H1 (cell line): ENCODE results near the gene LENG1. TPM values are rescaled to one million over a fixed set of nuclear protein-coding genes. Genes with fewer than 3 reads are reported as not detected.

Experiments used
- CTCF ChIA-PET: fragments of 300-600 bp; sonication (Branson Sonifier 250); formaldehyde crosslinking; loops from one replicate; lab custom pipeline; 2021; ENCODE audit not compliant: partially characterized antibody; lab: Charles Lee
- POLR2A ChIA-PET: fragments of 300-600 bp; sonication (Branson Sonifier 250); formaldehyde crosslinking; loops from one replicate; lab custom pipeline; 2021; ENCODE audit warnings: inconsistent platforms; ENCODE audit not compliant: partially characterized antibody; lab: Charles Lee
- DNase-seq, 2 experiments: peaks; one replicate each; pipeline versions ENCODE4 v3.0.0 to v3.0.0-alpha.2; 2010 to 2022; ENCODE audit warnings: low spot score in 2 of 2, low read depth in 1 of 2, mixed read lengths in 1 of 2
- FAIRE-seq: peaks from 2 replicates; lab custom pipeline; 2011; peaks lifted over from hg19 to GRCh38; lab: Jason Lieb, UNC
- H2AFZ ChIP-seq: 2 replicates; pipeline ENCODE4 v1.8.1; 2012; ENCODE audit warnings: low read length, inconsistent platforms
- H2AK5ac ChIP-seq: 2 replicates; pipeline ENCODE4 v1.6.1; 2013; ENCODE audit warnings: low read depth, low read length
- H2BK120ac ChIP-seq: replicated peaks from 2 replicates; pipeline ENCODE3; 2013; ENCODE audit warnings: low read depth, low read length, inconsistent platforms
- H2BK12ac ChIP-seq: 2 replicates; pipeline ENCODE4 v1.6.1; 2013; ENCODE audit warnings: low read depth, low read length
- H2BK15ac ChIP-seq: 2 replicates; pipeline ENCODE4 v1.6.1; 2013; ENCODE audit warnings: low read length
- H2BK20ac ChIP-seq: 2 replicates; pipeline ENCODE4 v1.6.1; 2013; ENCODE audit warnings: low read length
- H2BK5ac ChIP-seq: 2 replicates; pipeline ENCODE4 v1.6.1; 2013; ENCODE audit warnings: low read depth, low read length
- H3K14ac ChIP-seq: 2 replicates; pipeline ENCODE4 v1.6.1; 2013; ENCODE audit warnings: inconsistent platforms; ENCODE audit not compliant: insufficient read length
- H3K18ac ChIP-seq: 2 replicates; pipeline ENCODE4 v1.6.1; 2013; ENCODE audit warnings: low read length; ENCODE audit errors: extremely low read depth
- H3K23ac ChIP-seq: 2 replicates; pipeline ENCODE4 v1.6.1; 2013; ENCODE audit warnings: inconsistent platforms; ENCODE audit not compliant: insufficient read length
- H3K23me2 ChIP-seq: 2 replicates; pipeline ENCODE4 v1.6.1; 2013; ENCODE audit warnings: low read depth, low read length
- H3K27ac ChIP-seq: 2 replicates; pipeline ENCODE4 v1.6.1; 2011; ENCODE audit warnings: low read depth, low read length, inconsistent platforms
- H3K27me3 ChIP-seq, 4 experiments: replicated peaks in 1 of 4; 1 replicate in 1 of 4; 2 replicates in 3 of 4; pipeline versions ENCODE4 v1.6.1 to v1.8.1; 2011 to 2013; ENCODE audit warnings: low read length in 3 of 4, mild to moderate bottlenecking in 3 of 4, inconsistent platforms in 2 of 4, mixed read lengths in 2 of 4, moderate library complexity in 1 of 4; ENCODE audit not compliant: control insufficient read depth in 3 of 4, insufficient read depth in 3 of 4; ENCODE audit errors: extremely low read depth in 1 of 4
- H3K36me3 ChIP-seq, 4 experiments: 2 replicates each; pipeline versions ENCODE4 v1.6.1 to v1.8.1; 2011 to 2013; ENCODE audit warnings: mild to moderate bottlenecking in 4 of 4, low read length in 3 of 4, moderate library complexity in 2 of 4, control low read depth in 1 of 4, inconsistent platforms in 1 of 4; ENCODE audit not compliant: insufficient read depth in 4 of 4, control insufficient read depth in 2 of 4
- H3K4ac ChIP-seq: replicated peaks from 2 replicates; pipeline ENCODE3; 2013; ENCODE audit warnings: low read length, low read depth, mixed read lengths, inconsistent platforms; ENCODE audit not compliant: insufficient read length
- H3K4me1 ChIP-seq, 4 experiments: replicated peaks in 1 of 4; 1 replicate in 1 of 4; 2 replicates in 3 of 4; pipeline versions ENCODE4 v1.6.1 to v1.8.1; 2011 to 2013; ENCODE audit warnings: low read length in 3 of 4, inconsistent platforms in 2 of 4, mixed read lengths in 1 of 4; ENCODE audit not compliant: insufficient read depth in 4 of 4, control insufficient read depth in 3 of 4
- H3K4me2 ChIP-seq, 2 experiments: 2 replicates each; pipeline versions ENCODE4 v1.6.1 to v1.8.1; 2011 to 2013; ENCODE audit warnings: low read depth in 2 of 2, low read length in 2 of 2, control low read depth in 1 of 2, inconsistent platforms in 1 of 2, mild to moderate bottlenecking in 1 of 2; ENCODE audit not compliant: insufficient read depth in 1 of 2
- H3K4me3 ChIP-seq, 4 experiments: fragments of 200-600, 300-600 bp in 1 of 4; sonication (generic), shearing (Covaris generic), sonication (Bioruptor Twin) in 1 of 4; 2 replicates each; pipeline versions ENCODE4 v1.5.1 to v1.8.1; 2011 to 2016; ENCODE audit warnings: low read length in 4 of 4, low read depth in 3 of 4, control low read depth in 2 of 4, inconsistent platforms in 2 of 4, mild to moderate bottlenecking in 2 of 4, mixed read lengths in 1 of 4, moderate library complexity in 1 of 4; ENCODE audit not compliant: insufficient read depth in 2 of 4; ENCODE audit errors: extremely low read depth in 1 of 4
- H3K56ac ChIP-seq: replicated peaks from 2 replicates; pipeline ENCODE3; 2013; ENCODE audit warnings: low read depth, mild to moderate bottlenecking, mixed read lengths, low read length, inconsistent platforms; ENCODE audit not compliant: insufficient read length
- H3K79me1 ChIP-seq: 2 replicates; pipeline ENCODE4 v1.6.1; 2013; ENCODE audit warnings: low read depth, low read length, control low read depth
- H3K79me2 ChIP-seq, 2 experiments: 2 replicates each; pipeline versions ENCODE4 v1.6.1 to v1.8.1; 2012 to 2013; ENCODE audit warnings: low read length in 2 of 2, mild to moderate bottlenecking in 2 of 2, inconsistent platforms in 1 of 2; ENCODE audit not compliant: insufficient read depth in 2 of 2, control insufficient read depth in 1 of 2
- H3K9ac ChIP-seq, 4 experiments: replicated peaks in 1 of 4; 1 replicate in 1 of 4; 2 replicates in 3 of 4; pipeline versions ENCODE4 v1.6.1 to v1.8.1; 2011 to 2013; ENCODE audit warnings: low read depth in 3 of 4, low read length in 3 of 4, control low read depth in 2 of 4, mild to moderate bottlenecking in 2 of 4, moderate library complexity in 2 of 4, inconsistent platforms in 1 of 4; ENCODE audit errors: extremely low read depth in 1 of 4
- H3K9me3 ChIP-seq, 2 experiments: 2 replicates each; pipeline versions ENCODE4 v1.6.1 to v1.8.1; 2012 to 2013; ENCODE audit warnings: mild to moderate bottlenecking in 2 of 2, moderate library complexity in 2 of 2, control low read depth in 1 of 2, inconsistent platforms in 1 of 2, low read depth in 1 of 2, low read length in 1 of 2, mixed read lengths in 1 of 2; ENCODE audit not compliant: insufficient read depth in 2 of 2
- H4K20me1 ChIP-seq, 2 experiments: replicated peaks in 1 of 2; 2 replicates each; pipeline versions ENCODE3 to v1.8.1; 2011 to 2013; ENCODE audit warnings: inconsistent platforms in 2 of 2, low read length in 2 of 2, mild to moderate bottlenecking in 1 of 2; ENCODE audit not compliant: insufficient read depth in 2 of 2, control insufficient read depth in 1 of 2
- H4K5ac ChIP-seq: 2 replicates; pipeline ENCODE4 v1.6.1; 2013; ENCODE audit warnings: low read length, low read depth, mixed read lengths, inconsistent platforms; ENCODE audit not compliant: insufficient read length
- H4K8ac ChIP-seq: 2 replicates; pipeline ENCODE4 v1.8.0; 2013; ENCODE audit warnings: mild to moderate bottlenecking, moderate library complexity, low read length, inconsistent platforms; ENCODE audit not compliant: insufficient read depth; ENCODE audit errors: extremely low read depth
- H4K91ac ChIP-seq: replicated peaks from 2 replicates; pipeline ENCODE3; 2013; ENCODE audit warnings: low read length, mixed read lengths, inconsistent platforms; ENCODE audit not compliant: insufficient read length
- GABPA ChIP-seq: IDR thresholded peaks from 2 replicates; pipeline ENCODE4 v1.6.1; 2011; ENCODE audit warnings: mild to moderate bottlenecking, low read length, moderate library complexity, borderline replicate concordance; ENCODE audit not compliant: insufficient read depth
- HDAC2 ChIP-seq, 2 experiments: fragments of 300-600 bp in 1 of 2; sonication (generic) in 1 of 2; IDR thresholded peaks; 2 replicates each; pipeline ENCODE4 v1.6.1; 2011 to 2012; ENCODE audit warnings: low read depth in 2 of 2, low read length in 2 of 2, mild to moderate bottlenecking in 2 of 2, moderate library complexity in 2 of 2, borderline replicate concordance in 1 of 2, inconsistent platforms in 1 of 2
- RAD21 ChIP-seq, 2 experiments: IDR thresholded peaks in 1 of 2; conservative IDR thresholded peaks in 1 of 2; 2 replicates each; pipeline ENCODE4 v1.6.1; 2011; ENCODE audit warnings: low read depth in 2 of 2, low read length in 2 of 2, improper control_type of control experiment in 1 of 2, inconsistent platforms in 1 of 2, mild to moderate bottlenecking in 1 of 2, moderate library complexity in 1 of 2
- SIN3A ChIP-seq, 2 experiments: IDR thresholded peaks in 1 of 2; conservative IDR thresholded peaks in 1 of 2; 2 replicates each; pipeline ENCODE4 v1.6.1; 2011 to 2012; ENCODE audit warnings: low read length in 2 of 2, improper control_type of control experiment in 1 of 2, low read depth in 1 of 2, mild to moderate bottlenecking in 1 of 2
- SIRT6 ChIP-seq: IDR thresholded peaks from one replicate; pipeline ENCODE4 v1.7.1; 2012; ENCODE audit warnings: low read length, inconsistent platforms
- SP4 ChIP-seq: IDR thresholded peaks from 2 replicates; pipeline ENCODE4 v1.6.1; 2012; ENCODE audit warnings: low read length, inconsistent platforms
- SRF ChIP-seq: IDR thresholded peaks from 2 replicates; pipeline ENCODE4 v1.6.1; 2011; ENCODE audit warnings: mild to moderate bottlenecking, low read depth, low read length, moderate library complexity
- SUZ12 ChIP-seq: fragments of 200-600 bp; sonication (generic); IDR thresholded peaks from 2 replicates; pipeline ENCODE4 v1.6.1; 2012; ENCODE audit warnings: mild to moderate bottlenecking, inconsistent platforms, low read length, moderate library complexity, mixed read lengths
- ZNF274 ChIP-seq: IDR thresholded peaks from 2 replicates; pipeline ENCODE4 v1.7.0; 2012; ENCODE audit warnings: low read length, borderline replicate concordance; ENCODE audit errors: extremely low read depth
- WGBS, 2 experiments: shearing (Covaris generic) in 1 of 2; methylation state at CpG; one replicate each; pipeline versions ENCODE4 v1.1.6 to v1.1.7; 2013 to 2015; ENCODE audit warnings: low lambda C conversion rate in 2 of 2, mixed read lengths in 2 of 2, inconsistent platforms in 1 of 2, low coverage in 1 of 2, missing lambda C conversion rate in 1 of 2; ENCODE audit not compliant: insufficient replicate concordance in 2 of 2, insufficient coverage in 1 of 2, insufficient read length in 1 of 2; ENCODE audit errors: extremely low coverage in 1 of 2, missing lambda C conversion rate in 1 of 2; 5-methylcytosine and 5-hydroxymethylcytosine counted together
- polyA plus RNA-seq, 7 experiments: library from polyadenylated mRNA; depleted of rRNA in 3 of 7; stranded (reverse) in 5 of 7; unstranded in 2 of 7; fragments of >200 nt in 5 of 7; fragments of 200-250 nt in 2 of 7; gene quantifications; 1 replicate in 5 of 7; 2 replicates in 1 of 7; 4 replicates in 1 of 7; pipeline versions ENCODE4 v1.2.1 to v1.2.3, GENCODE V29; 2011 to 2013; ENCODE audit warnings: missing spikeins in 2 of 7, mixed read lengths in 2 of 7
- total RNA-seq: library from RNA; stranded (reverse); fragmentation: NEBNext Ultra II Directional; extraction: Animal tissue kit (Norgen Biotek cat#: 25700); gene quantifications from 2 replicates; pipeline ENCODE4 v1.2.1, GENCODE V29; 2021

The LENG1 gene
- total and polyA plus RNA-seq, 2 of the 8 experiments (the other 6 are each of a cell fraction or from before 2014, with no cell fraction given) = 1.2 to 4.4 TPM

DNA sequence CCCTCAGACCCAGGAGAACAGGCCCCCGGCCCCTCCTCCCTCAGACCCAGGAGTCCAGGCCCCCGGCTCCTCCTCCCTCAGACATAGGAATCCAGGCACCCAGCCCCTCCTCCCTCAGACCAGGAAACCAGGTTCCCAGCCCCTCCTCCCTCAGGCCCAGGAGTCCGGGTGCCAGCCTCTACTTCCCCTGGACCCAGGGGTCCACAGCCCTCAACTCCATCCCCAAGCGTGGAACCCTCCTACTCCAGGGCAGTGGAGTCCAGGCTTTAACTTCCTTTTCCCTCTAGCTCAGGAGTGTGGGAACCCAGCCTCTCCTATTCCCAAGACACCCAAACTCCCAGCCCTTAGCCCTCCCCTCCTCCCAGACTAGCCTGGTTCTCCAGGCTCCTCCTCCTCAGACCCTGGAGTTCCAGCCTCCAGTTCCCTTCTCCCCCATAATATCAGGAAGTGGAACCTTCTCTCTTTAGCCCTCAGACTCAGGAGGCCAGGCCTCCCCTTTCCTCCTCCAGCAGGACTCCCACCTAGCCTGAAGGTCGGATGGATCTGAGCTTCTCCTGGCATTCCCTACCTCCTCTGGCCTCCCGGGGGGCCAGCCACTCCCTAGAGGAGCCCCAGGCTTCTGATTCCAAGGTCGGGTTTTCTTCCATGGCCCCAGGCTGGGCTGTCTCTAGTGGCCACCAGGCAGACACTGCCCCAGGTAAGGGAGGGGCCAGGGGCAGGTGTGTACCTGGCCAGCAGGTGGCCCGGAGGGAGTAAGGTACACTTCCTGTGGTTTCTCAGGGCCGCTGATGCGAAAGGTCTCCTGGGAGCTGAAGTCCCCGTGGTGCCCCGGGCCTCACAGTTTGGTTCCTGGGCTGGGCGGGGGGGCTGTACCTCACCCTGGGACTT is 13.2 kb upstream of the LENG1 start, which contains the start of gene TMC4:
Gene TMC4, minus strand, starts transcription at position 690 of the 888 bp plus-strand sequence. Its CDS starts 43 bp downstream, at position 647.
- peak within 1 kb of the TSS; percentile 7 for H4K5ac ChIP-seq
- peak within 1 kb of the TSS; percentile 19 for H3K4ac ChIP-seq
- peak; percentile 24 for FAIRE-seq
- H3K23ac ChIP-seq = no peak within 1 kb of the TSS
- peak within 1 kb of the TSS; percentile 45 to 72 for H3K4me2 ChIP-seq
- H3K14ac ChIP-seq = no peak within 1 kb of the TSS
- no peak within 1 kb of the TSS for H2AFZ ChIP-seq
- H4K91ac ChIP-seq = peak within 1 kb of the TSS; percentile 17
- no peaks in the 10 kb centered on the region for H3K27me3 ChIP-seq
- H2BK20ac ChIP-seq = no peak within 1 kb of the TSS
- H3K9me3 ChIP-seq = no peaks in the 10 kb centered on the region
- no peak within 1 kb of the TSS for H2BK15ac ChIP-seq
- H3K18ac ChIP-seq = peak within 1 kb of the TSS; percentile 71
- peaks cover 0 to 10% (median 4%) of the 10 kb centered on the region in 4 experiments; a peak in 6 of 7 replicates for H3K4me1 ChIP-seq
- no peak within 1 kb of the TSS for H2AK5ac ChIP-seq
- H2BK5ac ChIP-seq = peak within 1 kb of the TSS; percentile 84; the same call in 1 of the 2 replicates
- H4K20me1 ChIP-seq = peaks cover 2 to 4% of the 10 kb centered on the region in 2 experiments
- no peak within 1 kb of the TSS; the same call in 1 of the 2 replicates for H4K8ac ChIP-seq
- no peak within 1 kb of the TSS for H2BK120ac ChIP-seq
- H3K9ac ChIP-seq = peak within 1 kb of the TSS in 2 of 4 experiments; percentile 13 to 16; a peak in 1 of 7 replicates
- WGBS, 2 experiments = 32% methylated on average over 10 of the region's 13 CpGs; no CpG with 5 or more reads in 1 of the 2 experiments
- ChIA-PET POLR2A (interaction anchor here (0.7 to 6.7 kb wide), 17 partner anchors 8 to 244 kb away, joined by 3 to 55 read pairs (median 7); partner anchors contain the start of genes CNOT3, LENG1, MBOAT7 and PRPF31), CTCF (interaction anchor here (0.6 to 2.6 kb wide), 10 partner anchors 9 to 219 kb away, joined by 3 to 8 read pairs (median 4); partner anchors contain the start of genes LENG1 and RPS9)
- H2BK12ac ChIP-seq = peak within 1 kb of the TSS; percentile 0; the same call in 1 of the 2 replicates
- DNase-seq = peak in 1 of 2 experiments; percentile 82
- H3K56ac ChIP-seq = no peak within 1 kb of the TSS
- no peaks in the 10 kb centered on the region; the same call in 1 of the 2 replicates for H3K23me2 ChIP-seq
- no peaks in the 10 kb centered on the region for H3K79me2 ChIP-seq
- peak within 1 kb of the TSS; percentile 21; the same call in 1 of the 2 replicates for H3K27ac ChIP-seq
- peaks cover 0 to 3% (median 0%) of the 10 kb centered on the region in 4 experiments; a peak in 2 of 8 replicates for H3K36me3 ChIP-seq
- no peaks in the 10 kb centered on the region for H3K79me1 ChIP-seq
- peak within 1 kb of the TSS; percentile 33 to 62 (median 42); a peak in 7 of 8 replicates for H3K4me3 ChIP-seq
- TF ChIP-seq ZNF274 (no peak), SP4 (no peak), SRF (no peak), SIN3A (conservative IDR thresholded peaks at IDR 0.05 in 1 of 2, IDR thresholded peaks at IDR 0.05 in 1 of 2; ENCODE audit: low read depth in 1 of 2, low read length in 2 of 2) (0 out of 4 replicates have a peak, but pooled peaks of 1 of the 2 experiments have one; percentile 29), GABPA (peak; percentile 6; the same call in 1 of the 2 replicates), HDAC2 (IDR thresholded peaks at IDR 0.05; ENCODE audit: borderline replicate concordance in 1 of 2, low read depth in 2 of 2, low read length in 2 of 2) (no peak), SUZ12 (no peak), SIRT6 (no peak), RAD21 (IDR thresholded peaks at IDR 0.05 in 1 of 2, conservative IDR thresholded peaks at IDR 0.05 in 1 of 2; ENCODE audit: low read depth in 2 of 2, low read length in 2 of 2) (peak in 1 of 2 experiments; percentile 22; a peak in 2 of 4 replicates)
